Stimulated activated CD8-positive, alpha-beta memory T cell treated with anti-CD3 and anti-CD28 coated beads, Interleukin-12 subunit alpha, Interleukin-12 subunit beta, amount 100 ng/mL, for 4 hours (primary cell): ENCODE measurements around the gene NELFA.

Experiments used
- DNase-seq: peaks from one replicate; pipeline ENCODE4 v3.0.0-alpha.2; 2020; ENCODE audit warnings: low read depth

Gene NELFA

DNA sequence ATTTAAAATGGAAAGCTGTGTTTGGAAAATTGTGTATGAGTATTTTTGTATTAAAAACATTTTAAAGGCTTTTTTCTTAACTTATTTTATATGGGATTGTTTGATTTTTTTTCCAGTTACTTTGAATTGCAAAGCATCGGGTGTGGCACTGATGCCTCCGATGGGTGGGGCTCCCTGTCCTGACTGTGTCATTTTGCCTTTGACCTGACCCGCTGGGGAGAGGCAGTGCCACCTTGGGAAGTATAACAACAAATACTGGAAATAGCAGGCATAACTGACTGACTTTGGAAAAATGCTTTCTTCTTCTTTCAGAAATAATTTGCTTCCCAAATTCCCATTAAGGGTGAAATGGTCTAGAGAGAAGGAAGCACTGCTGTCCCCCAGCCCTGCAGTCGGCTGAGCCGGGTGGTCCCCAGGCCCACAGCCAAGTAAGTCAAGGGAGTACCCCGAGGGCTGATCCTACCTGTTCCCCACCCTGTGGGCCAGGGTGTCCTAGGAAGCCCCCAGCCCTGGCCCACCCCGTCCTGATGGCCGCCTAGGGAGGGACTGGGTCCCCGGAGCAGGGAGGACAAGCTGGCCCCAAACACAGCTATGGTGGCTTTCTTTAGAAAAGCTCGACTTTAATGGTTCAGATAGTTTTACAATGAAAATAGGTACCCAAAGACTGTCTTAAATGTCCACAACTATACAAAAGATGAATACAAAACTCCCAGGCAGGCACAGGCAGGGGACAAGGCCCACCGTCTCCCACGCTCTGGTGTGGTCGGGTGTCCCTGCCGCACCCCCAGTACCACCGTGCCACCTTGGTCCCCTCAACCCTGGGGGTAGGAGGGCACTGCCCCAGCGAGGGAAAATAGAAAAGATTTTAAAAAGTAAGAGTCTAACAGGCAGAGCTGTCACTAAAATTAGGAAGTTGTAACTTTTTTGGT, 26.4 kb downstream of the NELFA start:
- no peak for DNase-seq

DNA sequence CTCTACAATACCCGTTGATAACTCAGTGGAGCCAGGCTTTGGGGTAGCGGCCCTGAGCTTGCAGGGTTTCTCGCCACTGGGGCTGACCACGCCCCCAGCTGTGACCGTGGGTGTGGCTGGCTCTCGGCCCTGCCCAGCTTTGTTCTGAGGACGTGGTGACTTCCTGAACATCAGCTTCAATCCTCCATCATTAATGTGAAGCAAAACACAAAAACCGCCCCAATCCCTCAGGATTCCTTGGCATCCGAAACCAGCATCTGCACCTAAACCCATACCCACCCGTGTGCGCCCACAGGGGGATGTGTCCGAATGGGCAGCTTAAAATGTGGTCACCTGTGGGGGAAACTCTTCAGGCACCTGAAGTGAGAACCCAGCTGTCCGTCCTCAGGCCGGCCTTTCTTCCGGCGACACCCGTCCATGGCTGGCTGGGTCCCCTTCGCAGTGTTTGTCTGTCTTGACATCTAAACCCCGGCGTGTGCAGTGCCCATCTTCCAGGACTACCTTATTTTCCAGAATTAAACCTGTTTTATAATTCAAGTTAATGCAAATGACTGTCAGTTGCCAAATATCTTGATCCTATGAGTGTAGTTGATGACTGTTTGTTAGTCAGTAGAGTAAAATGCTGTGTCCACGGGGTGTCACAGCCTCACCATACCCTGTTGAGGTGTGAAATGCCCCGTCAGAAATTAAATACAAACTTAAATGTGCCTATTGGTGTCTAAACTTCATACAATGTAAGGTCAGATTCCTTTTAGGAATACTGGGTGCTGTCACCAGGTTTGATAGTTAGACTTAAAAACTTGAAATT, 27.3 kb downstream of the NELFA start:
- no peak for DNase-seq

DNA sequence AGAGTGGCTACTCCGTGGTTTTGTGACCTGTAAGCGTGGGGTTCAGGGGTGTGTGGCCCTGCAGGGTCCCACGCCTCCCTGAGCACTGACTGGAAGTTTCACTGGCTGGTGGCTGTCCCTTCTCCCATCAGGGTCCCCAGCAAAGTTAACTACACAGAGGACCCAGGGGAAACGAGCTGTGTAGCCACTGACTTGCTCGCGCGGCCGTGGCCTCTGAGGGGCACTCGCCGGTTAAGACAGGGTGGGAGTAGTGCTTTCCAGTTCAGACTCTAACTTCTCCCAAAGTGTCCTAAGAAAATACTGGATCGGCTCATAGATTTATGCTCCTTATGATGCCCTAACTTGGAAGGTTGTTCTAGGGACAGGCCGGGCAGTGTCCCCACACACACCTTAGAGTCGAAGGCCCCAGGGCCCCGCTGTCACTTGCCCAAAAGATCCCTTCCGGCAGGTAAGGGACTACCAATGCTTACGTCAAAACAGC, 28.2 kb downstream of the NELFA start:
- no peak for DNase-seq

DNA sequence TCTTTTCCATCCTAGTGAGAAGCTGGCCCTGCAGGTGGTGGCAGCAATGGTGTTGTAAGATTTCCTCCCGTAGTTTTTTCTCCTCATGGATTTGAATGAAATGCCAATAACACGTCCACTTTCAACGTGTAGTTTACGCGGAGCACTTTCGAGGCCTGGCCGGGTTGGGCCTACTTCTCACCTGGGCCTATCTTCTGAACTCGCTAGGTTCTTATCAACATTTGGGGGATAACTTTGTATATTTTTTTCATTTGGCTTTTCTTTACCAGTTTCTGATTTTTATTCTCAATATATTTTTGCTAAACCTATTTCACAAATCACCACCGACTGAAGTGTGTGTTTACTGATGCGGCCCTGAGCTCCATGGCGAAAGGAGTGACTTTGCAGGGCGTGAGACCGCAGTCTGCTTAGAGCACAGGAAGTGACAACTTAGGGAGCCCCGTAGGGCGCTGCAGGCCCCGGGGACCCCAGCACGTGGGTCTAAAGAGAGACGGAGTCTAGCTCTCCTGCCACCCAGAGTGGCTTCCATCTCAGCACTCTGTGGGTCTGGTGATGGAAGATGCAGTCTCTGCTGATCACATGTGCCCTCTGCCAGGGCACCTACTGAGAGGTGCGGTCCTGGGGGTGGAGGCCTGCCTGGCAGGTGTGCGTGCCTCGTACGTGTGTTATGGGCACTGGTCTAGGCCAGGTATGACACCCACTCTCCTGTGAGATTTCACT, 29.1 kb downstream of the NELFA start:
- DNase-seq = no peak

DNA sequence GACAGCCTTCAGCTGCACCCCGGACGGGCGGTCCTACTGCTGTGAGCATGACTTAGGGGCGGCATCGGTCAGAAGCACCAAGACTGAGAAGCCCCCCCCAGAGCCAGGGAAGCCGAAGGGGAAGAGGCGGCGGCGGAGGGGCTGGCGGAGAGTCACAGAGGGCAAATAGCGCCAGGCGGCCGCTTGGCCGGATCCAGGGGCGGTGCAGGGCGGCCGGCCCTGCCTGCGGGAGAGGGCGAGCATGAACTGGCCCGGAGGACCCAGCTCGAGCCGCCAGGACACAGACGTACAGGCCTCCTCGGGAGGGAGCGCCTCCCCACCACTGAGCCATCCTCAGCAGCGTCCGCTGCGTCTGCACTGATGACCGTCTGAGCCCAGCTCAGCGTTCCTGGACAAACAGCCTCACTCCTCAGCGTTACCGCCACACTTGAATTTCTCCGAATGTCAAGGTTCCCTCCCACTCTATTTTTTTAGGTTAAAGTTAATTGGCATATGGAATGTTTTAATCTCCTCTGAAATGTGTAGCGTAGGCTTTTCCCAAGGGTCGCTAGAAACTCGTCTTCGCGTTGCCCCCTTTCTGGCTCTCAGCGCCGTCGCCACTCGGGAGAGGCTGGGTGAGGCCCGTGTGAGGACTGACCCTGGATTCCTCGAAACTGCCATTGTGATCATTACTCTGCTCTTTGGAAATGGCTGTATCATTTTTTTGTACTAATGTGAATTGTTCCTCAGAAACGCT, 29.9 kb downstream of the NELFA start:
- no peak for DNase-seq

DNA sequence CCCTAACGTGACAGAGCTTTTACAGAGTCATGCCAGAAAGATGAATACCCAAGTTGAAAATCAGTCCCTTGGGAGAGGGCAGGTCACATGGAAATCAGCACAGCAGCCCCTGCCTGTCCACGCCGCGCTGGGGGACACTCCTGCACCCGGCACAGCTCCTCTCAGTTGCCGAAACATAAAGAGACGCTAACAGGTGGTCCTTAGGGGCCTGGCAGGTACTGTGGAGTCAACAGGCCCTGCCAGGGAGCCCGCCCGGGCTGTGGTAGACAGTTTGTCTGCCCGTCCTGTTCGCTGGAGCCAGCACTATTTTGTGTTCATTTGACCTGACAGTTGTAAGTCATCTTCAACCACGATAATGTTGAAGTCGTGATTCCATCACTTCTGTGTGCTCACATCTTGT, 30.5 kb downstream of the NELFA start:
- no peak for DNase-seq

DNA sequence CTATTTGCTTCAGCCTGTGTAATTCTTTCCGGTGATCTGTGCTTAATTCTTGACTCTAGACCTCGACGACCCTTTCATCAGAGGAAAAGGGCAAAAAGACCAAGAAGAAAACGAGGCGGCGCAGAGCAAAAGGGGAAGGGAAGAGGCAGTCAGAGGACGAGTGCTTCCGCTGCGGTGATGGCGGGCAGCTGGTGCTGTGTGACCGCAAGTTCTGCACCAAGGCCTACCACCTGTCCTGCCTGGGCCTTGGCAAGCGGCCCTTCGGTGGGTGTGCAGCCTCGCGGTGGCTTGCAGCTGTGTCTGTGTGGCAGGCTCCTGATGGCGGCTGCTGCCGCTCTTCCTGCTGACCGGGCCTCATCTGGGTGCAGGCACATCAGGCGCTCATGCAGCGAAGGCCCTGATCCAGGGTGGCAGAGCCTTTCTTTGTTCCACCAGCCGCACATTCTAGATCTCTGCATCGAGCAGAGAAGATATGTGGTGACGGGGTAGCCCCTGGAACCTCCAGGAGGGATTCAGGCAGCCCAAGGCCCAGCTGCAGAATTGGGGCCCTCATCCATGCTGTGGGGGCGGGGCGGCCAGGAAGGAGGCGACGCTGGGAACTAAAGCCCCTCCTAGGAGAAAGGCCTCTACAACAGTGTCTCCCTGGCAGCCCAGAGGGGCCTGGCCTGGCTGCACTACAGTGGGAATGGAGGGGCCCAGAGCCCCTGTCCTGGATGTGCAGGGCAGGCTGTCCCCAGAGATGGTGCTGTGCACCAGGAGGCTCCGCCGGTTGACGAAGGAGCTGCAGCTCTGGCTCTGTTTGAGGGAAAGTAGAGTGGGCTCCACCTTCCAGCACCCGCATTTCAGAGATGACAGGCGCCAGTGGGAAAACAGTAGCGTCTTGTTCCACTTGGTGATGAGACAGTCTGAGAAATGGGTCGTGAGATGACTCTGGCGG, 32.1 kb downstream of the NELFA start:
- DNase-seq = no peak

DNA sequence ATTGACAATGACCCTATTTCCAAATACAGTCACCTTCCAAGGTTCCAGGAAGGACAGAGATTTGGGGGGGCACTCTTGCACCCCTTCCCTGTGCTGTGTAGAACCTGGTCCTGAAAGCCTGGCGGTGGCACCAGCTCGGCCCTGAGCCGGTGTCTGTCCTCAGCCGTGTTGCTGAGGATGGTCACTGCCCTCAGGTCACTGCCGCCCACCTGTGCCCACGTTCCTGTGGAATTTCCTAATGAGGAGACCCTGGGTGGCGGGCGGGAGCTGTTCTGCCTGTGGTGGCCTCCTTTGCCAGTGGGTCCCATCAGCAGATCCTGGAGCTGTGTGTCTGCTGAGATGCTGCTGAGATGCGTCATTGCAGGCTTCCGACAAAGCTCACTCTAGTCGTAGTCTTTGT, 32.9 kb downstream of the NELFA start:
- DNase-seq = no peak

DNA sequence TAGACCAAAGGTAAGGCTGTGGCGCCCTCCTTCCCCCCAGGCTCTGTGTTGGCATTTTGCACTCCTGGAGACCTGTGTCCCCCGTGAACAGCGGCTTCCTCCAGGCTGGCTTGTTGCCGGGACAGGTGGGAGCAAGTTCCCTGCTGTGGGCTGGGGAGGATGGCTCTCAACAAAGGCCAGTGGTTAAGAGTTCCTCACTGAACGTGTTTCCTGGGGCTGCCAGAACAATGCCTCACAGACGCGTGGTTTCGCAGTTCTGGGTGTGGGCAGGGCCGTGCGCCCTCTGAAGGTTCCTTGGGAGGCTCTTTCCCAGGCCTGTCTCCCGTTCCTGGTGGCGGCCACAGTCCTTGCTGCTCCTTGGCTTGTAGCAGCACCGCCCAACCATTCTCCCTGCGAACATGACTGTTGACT, 33.4 kb downstream of the NELFA start:
- DNase-seq = no peak

DNA sequence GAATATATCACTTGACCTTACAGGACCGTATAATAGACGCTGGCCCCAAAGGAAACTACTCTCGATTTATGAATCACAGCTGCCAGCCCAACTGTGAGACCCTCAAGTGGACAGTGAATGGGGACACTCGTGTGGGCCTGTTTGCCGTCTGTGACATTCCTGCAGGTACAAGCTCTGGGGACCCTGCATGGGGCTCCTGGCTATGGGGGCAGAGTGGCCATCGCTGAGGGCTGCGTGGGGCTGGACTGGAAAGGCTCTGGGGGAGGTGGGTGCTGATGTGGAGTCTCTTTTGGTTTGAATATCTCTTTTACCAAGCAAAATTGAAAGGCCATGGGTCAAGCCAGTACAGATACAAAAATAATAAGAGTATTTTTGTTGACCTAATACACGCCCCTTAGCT, 33.9 kb downstream of the NELFA start:
- DNase-seq = no peak

DNA sequence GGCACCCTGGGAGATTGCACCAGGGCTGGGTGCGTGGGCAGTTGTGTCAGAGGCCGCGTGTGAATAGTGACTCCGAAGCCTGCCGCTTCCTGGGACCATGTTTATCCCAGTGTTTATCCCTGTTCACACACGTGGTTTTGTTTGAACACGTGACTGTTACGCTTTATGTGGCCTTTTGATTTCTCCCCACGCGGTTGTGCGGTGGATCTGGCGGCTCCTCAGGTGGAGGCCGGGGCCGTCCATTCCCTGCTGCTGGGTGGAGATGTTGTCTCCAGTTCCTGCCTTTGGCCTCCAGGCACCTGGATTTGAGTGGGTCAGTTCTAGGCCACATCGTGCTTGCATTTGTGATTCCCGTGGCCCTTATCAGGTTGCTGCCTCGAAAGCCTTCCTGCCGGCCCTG, 35.1 kb downstream of the NELFA start:
- no peak for DNase-seq

DNA sequence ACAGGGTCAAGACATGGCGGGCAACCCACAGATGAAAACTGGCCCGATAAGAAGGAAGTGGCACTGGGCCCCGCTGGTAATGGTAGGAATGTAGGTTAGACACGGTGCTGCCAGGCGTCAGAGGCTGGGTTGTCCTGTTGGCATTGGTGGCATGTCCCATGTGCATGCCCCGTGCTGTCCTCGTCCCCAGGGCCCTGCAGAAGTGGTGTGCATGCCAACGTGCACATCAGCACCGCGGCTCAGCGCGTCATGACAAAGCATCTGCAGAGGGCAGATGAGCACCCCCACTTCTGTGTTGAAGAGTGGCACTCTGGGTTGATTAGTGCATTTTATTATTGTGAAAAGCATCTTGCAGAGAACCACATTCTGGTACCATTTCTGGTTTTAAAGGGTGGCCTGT, 35.6 kb downstream of the NELFA start:
- DNase-seq = no peak

DNA sequence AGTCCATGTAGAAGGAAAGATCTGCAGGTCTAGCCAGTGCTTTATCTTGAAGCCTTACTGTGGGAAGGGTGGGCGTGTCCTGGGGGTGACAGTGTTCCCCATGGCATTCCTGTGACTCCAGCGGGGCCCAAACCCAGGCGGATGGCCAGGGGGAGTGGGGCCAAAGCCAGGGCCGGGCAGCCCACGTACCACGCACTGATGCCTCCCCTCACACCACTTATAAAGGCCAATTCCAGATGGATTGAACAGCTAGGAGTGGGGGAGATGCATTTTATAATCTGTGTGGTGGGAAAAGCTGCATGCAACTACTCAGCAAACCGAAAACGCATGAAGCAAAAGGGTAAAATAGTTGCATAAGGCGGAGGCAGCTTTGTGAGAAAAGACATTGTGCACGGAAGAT, 36.4 kb downstream of the NELFA start:
- DNase-seq = no peak

DNA sequence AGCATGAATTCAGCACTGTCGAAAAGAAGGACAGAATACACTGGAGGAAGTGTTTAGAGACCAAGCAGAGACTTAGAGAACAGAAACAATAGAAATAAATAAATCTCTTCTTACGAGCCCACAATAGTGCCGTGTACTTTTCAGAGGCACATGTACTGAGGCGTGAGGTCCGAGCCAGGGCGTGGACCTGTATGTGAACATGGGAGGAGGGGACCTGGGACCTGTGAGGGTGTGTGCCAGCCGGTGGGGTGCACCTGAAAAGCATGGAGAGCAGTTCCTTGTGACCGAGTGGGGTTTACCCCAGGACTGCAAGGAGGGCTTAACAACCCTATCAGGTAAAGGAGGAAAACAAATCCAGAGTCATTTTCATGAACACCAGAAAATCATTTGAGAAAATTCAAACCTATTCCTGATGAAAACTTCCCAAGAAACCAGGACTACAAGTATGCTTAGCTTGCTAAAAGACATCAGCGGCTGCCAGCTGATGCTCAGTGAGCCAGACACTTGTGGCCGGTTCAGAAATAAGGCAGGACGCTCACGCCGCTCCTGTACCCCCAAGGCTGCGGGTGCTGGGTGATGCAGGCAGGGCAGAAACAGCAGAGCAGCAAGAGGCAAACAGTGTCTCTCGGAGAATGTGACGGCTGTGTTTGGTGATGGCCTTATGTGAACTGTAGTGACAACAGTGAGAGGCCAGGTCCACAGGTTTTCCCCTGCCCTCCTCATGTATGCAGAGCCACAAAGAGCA, 37.1 kb downstream of the NELFA start:
- no peak for DNase-seq

DNA sequence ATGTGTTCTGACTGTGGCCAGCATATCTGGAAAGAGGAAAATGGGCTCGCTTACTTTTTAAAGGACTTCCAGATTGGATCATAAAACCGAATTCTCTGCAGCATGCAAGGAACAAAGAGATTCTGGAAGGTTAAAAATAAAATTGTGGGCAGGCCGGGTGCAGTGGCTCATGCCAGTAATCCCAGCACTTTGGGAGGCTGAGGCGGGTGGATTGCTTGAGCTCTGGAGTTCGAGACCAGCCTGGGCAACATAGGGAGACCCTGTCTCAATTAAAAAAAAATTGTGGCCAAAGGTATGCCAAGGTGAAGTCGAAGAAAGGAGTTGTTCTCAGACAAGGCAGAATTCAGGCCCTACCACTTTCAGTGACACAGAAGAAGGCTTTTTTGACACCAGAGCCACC, 37.8 kb downstream of the NELFA start:
- DNase-seq = no peak

DNA sequence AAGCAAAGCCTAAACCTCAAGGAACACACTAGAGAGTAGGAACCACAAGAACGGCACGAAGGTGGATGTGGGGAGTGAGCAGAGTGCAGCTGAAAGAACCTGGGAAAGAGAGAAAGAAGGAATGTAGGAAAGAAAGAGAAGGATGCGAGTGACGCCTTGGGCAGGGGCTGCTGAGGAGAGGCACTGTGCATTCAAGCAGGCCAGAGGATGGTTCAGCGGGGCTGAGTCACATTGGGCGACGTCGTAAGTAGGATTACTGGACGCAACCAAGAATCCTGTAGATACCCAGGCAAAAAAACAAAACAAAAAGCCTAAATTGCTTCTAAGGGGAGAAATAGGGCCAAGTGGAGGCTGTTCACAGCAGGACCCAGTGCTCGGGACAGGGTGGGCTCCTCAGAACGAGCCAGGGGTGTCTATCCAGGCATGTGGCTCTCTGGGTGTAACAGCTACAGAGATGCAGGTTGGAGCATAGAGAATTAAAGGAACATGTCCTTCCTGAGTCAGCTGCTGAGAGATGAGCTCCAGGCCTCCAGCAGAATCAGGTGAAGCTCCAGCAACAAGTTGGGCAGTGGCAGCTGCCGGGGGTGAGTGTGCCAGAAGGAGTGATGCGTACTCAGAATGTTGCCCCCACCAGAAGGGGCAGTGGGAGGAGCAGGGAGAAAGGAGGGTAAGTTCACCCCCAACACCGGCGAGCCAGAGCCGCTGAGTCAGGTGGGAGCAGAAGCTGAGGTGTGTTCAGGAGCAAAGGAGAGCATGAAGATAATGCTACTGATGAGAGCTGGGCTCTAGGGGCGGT, 38.6 kb downstream of the NELFA start:
- DNase-seq = no peak

DNA sequence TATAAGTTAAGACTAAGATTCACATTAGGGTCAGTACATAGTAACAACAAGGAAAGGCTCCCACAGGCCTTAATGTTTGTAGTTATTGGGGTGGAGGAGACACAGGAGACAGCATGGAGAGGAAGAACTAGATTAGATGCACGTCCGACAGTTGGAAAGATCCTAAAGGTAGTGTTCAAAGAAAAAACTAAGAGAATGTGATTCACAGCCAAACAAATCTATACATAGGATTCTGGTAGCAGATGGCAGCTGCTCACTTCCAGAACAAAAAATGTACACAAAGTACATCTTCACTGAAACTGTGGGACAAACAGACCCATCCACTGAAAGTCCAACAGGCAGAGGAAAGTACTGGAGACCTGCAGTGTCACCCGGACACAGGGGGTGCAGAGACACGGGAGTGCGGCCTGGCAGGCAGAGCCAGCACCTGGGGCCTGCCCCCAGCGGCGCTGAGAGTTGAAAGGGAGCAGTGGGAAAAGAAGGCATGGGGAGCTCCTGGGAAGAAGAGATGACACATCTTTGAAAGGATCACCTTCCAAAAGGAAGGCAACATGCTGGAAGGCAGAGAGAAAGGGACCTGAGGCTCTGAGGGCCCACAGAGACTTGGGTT, 40.0 kb downstream of the NELFA start:
- no peak for DNase-seq

DNA sequence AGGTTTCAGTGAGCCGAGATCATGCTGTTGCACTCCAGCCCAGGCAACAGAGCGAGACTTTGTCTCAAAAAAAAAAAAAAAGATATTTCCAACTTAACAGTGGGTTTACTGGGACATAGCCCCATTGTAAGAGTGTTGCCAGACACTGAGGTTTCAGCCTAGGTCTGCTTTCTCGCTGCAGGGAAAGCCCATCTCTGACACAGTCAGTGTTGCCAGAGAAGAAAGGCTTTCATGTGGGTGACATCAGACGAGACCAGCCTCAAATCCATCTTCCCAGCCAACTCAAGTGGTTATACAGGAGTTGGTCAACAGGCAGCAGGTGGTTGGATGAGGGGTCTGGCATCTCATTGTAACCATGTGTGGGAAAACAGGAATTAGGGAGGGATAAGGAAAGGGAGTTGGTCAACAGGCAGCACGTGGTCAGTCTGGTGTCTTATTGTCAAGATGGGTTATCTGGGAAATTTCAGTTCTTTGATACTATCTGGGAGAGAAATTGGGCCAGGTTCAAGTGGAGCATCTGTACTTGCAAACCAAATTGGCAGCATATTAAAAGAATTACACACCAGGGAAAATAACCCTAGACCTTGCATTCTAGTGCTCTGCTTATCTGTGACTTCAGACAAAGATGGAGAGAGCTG, 41.1 kb downstream of the NELFA start:
- DNase-seq = no peak
